ENCODE measurements around the gene NEK9.
A peak's percentile ranks its signal among the peaks of the same experiment; 100 is the strongest.

NEK9 gene

DNA sequence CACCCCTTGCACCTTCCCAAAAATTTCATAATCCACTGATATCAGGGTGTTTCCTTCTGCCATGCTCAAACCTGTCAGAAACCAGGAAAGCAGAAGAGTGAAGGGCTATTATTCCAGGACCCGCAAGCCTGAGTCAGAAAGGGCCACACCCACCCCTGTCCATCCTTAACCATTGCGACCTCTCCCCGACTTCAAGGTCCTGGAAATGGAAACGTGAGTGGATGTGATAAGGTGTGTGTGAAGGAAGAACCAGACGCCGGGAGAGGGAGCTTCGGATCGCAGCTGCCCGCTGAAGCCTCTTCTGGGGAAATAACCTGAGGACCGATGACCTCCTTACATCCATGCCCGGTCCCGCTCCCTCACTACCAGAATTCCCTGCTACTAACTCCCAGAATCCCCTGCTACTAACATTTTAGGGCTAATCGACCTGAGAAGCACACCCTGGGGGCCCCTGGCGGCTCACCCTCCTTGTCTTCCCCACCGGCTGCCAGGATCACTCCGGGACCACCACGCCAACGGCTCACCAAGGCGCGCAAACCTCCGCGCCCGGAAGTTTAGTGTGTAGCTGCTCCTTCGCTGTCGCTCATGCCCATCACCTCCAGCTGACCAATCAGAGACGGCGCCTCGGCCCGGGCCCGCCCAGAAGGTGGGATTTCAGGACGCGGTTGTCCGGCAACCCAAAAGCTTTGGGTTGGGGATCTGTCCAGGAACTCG, 63.2 kb downstream of the NEK9 start, which contains the start of gene ACYP1:
Gene ACYP1 (minus strand): TSS at position 534 of the 714 bp plus-strand sequence. CDS start 471 bp downstream, at position 63.
- peak; percentile 94 for DNase-seq

DNA sequence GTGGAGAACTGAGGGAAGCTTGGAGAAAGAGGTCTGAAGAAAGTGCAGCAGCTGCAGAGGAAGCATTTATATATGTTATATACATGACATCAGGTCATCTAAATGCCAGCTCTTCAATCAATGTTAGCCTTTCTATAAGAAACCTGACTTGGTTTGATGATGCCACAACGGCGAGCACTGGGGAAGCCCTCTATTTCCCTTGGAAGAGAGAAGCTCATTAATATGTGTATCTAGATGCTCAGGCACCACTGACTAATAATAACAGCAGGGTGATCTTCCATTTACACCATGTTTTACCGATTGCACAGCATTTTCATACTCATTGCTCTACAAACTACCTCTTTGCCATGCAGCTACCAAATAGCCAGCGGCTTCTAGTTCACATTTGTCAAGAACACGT, 63.8 kb downstream of the NEK9 start:
- DNase-seq = no peak

DNA sequence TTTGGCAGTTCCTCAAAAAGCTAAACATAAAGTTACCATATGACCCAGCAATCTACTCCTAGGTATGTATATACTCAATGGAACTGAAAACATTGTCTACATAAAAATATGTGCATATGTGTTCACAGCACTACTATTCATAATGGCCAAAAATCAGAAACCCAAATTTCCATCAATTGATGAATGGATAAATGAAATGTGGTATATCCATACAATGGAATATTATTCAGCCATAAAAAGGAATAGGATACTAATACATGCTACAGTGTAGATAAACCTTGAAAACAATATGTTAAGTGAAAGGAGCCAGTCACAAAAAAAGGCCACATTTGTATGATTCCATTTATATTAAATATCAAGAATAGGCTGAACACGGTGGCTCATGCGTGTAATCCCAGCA, 66.4 kb downstream of the NEK9 start:
- DNase-seq = no peak

DNA sequence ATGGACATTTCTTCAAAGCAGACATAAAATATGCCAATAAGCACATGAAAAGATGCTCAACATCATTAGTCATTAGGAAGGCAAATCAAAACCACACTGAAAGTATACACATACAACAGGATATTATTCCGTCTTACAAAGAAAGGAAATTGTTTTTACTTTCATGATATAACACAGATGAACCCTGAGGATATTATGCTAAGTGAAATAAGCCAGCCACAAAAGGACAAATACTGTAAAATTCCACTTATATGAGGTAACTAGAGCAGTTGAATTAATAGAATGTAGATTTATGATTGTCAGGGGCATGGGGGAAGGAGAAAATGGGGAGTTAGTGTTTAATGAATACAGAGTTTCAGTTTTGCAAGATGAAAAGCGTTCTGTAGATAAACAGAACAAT, 67.2 kb downstream of the NEK9 start:
- no peak for DNase-seq

DNA sequence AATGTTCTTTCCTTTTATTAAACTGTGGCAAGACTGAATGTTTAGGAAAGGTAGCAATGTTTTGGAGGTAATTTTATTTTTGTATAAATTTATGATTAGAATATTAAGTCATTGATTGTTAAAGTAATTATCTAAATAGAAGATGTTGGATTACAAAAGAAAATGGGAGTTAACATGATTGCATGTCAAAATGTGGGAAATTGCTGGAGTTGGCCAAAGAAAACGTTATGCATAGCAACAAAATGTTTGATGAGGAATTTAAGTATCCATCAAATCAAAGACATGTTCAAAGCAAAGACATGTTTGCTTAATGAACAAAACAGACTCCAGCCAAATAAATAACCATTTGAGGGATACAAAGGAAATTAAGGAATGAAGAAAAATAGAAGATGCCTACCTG, 72.4 kb downstream of the NEK9 start:
- DNase-seq = no peak

DNA sequence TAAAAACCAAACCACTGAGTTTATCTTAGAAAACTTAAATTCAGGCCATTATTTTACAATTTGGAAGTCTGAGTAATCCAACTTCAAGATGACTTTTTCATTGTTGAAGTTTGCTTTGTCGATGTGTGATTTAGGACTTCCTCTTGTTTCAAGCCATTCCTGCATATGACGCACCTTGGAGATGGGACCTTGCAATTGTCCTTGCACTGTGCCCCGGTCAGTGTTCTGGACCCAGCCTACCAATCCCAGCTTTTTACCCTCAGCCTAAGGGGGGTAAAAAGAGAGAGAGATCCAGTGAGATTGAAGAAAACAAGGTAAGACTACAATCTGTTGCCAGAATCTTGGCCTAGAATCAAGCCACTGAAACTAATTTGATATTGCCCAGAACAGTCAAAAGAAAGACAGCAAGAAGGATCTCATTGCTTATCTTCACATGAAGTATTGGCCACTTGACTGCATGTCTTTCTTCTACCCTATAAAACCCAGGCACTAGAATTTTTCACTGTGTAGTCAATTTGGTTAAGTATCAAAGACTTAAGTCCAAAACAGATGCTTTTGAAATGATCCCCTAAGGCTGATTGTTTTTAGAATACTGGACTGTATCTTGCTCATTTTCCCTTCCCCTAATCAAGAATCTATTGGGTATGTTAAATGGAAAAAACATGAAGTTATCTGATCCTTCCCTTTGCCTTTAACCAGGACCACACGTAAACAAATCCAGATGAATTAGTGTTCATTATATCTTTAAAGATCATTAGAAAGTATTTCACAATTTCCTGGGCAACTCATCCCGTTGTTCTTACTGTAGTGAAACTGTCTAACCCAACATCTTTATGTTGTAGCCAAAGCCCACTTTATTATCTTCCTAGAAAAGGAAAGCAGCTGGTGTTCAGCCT, 73.2 kb downstream of the NEK9 start:
- DNase-seq = no peak

DNA sequence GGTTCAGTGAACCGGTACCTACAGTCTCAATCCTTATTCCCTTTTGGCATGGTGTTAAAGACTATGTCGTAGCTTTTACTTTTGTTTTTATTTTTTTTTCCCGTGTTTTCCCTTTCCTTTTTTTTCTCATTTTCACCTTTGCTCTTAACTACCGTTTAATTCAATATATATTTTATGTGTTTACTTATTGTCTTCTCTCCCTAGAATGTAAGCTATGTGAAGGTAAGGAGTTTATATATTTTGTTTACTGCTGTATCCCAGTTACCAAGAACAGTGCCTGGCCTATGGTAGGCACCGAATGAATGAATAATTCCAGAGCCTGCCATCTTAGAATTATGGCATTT, 75.3 kb downstream of the NEK9 start:
- DNase-seq = no peak

DNA sequence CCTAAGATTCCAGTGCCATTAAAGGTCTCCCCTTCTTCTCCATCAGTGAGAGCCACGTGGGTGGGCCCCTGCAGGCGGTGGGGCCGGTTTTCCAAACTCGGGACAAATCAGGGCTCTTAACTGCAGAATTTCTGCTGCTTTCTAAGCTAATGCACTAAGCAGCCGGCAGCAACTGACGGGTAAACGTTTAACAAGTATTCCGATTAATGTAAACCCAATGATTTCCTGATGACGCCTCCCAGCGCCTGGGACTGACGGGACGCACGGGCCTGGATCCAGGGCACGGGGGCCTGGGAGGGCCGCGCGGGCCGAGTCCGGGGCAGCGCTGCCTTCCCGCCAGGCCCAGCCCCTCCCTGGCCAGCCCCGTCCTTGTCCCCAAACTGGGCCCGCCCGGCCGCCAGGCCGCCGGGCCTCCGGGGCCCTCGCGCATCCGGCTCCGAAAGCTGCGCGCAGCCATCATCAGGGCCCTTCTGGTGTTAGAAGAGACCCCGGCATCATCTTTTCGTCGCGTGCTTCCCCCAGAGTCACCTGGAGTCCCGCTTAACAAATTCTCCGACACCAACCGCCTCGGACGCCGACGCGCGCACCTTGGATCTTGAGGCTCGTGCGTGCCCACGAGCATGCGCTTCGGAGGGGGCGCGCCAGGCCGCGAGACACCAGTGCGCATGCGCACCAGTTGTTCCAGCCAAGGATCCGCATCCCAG, 75.8 kb downstream of the NEK9 start, which contains the start of gene MLH3:
Gene MLH3 (minus strand): TSS at position 616 of the 704 bp plus-strand sequence. CDS start 1,812 bp downstream, outside the sequence.
- peak; percentile 82 for DNase-seq

DNA sequence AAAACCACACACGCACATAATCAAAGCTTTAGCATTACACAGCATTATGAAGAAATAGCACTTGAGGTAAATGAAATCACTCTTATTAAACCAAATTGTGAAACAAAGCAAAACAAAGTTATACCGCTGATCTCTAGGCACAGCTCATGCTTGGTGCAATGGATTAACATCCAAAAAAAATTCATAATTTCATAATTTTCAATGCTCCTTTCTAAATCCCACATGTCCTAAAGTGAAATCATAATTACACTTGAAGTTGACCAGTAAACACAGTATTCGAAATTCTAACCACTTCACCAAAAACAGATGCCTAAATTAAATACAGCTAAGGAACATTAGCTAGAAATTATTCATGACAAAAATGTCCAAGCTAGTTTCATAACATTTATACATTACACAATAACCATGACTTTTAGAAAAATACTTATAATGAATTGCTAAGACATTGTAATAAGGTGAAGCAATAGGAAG, 77.1 kb downstream of the NEK9 start:
- DNase-seq = no peak

DNA sequence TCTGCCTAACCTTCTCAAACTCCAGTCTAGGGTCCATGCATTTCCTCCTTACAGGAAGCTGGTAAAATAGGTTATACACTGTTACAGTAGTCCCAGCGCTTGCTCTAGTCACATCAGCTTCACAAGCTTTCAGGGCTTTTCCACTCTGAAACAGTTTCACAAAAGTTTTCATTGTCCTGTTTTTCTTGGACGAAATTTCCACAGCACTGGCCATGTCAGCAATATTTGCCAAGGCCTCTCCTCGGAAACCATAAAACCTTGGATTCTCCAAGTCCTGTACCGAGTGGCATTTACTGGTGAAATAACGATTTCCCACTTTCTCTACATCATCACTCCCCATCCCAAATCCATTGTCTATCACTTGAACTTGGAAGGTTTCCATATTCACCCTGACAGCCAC, 77.7 kb downstream of the NEK9 start:
- DNase-seq = no peak

DNA sequence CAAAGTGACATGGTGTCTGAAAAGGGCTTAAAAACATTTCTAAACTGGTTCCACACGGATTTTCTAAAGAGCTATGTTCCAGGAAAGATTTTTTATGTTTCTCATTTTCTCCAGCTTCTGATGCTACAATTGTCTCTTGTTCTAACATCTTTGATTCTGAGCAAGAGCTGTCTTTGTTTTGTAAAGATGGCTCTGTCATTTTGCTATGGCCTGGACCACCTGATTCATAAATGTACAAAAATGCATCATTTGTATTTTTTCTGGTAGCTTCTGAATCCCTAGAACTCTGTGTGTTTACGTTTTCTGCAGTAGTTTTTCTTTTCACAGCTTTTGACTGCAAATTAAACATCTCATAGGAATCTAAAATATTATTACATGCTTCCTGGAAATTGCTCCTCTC, 78.7 kb downstream of the NEK9 start:
- DNase-seq = no peak

DNA sequence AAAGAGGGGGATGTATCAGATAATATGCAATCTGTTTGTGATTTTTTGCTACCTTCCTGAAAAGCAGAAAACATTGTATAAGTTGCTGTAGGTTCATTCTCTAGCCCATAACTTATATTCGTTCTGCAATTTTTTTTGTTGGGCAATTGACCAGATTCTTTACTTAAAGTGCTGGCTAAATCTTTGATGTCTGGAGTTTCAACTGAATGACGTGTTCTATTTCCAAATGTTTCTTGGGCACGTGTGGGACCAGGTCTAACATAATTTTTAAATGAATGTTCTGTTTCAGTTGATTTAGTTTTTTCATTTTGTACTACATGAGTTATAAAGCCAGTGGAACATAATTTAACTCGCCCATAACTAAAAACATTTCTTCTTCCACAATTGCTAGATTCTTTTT, 79.3 kb downstream of the NEK9 start:
- DNase-seq = no peak

DNA sequence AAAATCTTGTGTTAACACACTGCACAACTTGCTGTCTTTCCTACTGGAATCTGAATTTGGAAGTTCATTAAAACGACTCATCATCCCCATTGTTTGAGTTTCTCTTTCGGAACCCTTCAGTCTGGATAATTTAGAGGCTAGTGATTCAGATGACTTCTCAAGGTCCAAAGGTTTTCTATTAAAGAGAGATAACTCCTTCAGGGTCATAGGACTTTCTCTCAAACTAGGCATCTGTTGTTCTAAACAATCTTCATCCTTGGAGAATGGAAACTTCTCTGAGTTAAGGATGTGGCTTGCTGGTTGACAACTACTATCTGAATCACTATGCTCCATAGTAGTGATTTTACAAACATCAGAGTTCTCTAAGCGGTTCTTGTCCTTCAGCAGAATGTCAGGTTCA, 79.9 kb downstream of the NEK9 start:
- no peak for DNase-seq

DNA sequence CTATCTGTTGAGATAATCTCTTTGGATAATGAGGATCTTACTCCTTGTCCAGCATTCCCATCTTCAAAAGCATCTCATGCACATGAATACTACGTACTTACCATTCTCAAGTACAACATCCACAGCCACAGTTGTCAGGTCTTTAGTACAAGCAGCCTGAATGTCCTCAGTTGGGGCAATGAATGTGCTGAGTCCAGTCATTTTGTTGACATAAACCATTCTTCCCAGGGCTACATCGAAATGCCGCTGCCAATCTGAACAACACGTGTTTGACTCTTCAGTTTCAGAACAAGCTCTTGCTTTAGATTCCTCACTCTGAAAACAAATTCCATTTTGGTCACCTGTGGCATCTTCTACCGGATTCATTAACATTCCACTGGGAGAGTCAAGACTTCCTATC, 80.6 kb downstream of the NEK9 start:
- DNase-seq = no peak

DNA sequence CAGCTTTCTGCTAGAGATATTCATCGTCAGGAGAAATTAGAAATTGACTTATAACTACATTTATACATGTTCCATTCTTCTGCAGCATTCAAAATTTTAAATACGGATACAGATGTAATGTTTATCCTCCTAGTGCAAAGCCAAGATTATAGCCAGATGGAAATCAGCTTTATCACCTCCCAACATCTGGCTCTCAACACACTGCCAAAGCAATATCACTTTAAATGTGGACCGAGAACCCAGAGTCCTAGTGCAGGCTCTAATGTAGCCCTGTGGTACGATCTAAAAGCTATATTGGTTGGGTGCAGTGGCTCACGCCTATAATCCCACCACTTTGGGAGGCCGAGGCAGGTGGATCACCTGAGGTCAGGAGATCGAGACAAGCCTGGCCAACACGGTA, 82.1 kb downstream of the NEK9 start:
- DNase-seq = no peak

DNA sequence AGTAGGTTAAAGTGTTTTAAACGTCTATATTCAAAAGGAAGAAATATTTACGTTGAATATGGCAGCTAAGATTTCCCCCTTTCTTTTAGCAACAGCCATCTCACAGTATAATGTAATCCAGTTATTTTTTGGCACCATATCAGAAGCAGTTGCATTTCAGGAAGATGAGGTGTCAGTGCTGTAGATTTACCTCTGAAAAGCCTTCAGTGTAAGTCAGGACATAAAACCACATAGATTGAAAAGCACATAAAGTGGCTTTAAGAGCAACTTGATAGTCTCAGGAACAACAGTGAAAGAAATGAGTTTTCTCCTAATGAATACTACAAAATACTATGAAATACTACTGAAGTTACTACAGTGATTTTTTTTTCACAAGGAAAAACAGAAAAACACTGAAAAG, 82.5 kb downstream of the NEK9 start:
- DNase-seq = no peak

DNA sequence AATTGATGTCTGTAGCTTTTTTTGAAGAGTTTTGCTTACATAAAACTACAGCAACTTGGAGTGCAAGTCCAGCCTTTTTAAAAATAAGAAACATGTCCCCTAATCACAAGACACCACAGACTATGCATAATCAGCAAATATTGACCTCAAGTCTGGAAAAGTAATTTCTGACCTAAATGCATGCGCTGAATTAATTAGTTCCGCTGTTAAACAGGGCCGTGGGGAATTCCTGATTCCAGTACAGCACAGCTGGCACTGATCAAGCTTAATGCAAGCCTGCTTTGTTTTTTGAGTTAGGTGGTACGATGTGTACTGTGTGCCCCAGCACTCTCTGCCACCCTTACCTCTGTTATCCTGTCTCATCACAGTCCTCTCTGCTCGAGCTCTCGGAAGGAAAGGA, 84.8 kb downstream of the NEK9 start:
- no peak for DNase-seq

DNA sequence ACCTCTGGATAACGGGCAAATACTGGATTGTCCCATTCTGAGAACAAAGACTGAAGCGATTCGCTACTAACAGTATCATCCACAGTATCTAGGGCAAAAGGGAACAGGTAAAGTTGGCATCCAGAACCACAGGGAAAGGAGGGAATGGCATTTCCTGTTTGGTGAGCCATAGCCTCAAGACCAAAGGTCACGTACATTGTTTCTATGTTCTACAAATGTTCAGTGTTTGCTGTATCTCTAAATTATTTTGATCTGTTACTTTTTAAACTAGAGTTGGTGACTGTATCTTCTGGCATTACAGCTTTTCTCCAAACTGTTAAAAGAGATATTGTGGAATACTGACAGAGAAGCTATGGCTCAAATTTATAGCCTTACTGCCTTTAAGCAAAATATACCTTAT, 85.2 kb downstream of the NEK9 start:
- DNase-seq = no peak

DNA sequence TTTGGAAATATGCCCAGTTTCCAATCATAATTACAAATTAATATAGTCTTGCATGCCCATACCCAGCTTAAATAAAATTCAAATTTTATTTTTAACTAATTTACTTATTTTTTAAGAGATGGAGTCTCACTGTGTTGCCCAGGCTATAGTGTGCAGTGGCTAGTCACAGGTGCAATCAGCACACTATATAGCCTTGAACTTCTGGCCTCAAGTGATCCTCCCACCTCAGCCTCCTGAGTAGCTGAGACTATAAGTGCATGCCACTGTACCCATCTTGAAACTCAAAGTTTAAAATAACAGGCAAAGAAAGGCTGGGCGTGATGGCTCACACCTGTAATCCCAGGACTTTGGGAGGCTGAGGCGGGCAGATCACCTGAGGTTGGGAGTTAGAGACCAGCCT, 85.9 kb downstream of the NEK9 start:
- no peak for DNase-seq

DNA sequence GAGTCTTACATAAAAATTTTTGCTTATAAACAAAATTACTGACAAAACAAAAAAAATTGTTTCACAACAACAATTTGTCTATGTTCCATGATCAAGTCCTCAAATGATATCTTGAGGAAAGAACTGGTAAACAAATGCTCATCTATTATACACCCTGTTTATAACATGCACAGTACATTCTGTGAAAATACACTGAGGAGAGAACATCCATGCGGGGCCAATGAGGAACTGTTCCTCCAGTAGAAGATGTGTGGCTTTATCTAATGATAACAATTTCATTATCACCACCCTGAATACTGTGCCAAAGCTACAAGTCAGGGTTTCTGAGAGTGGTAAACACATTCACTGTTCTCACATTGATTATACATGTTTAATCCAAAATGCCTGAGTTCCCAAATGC, 86.3 kb downstream of the NEK9 start:
- DNase-seq = no peak

DNA sequence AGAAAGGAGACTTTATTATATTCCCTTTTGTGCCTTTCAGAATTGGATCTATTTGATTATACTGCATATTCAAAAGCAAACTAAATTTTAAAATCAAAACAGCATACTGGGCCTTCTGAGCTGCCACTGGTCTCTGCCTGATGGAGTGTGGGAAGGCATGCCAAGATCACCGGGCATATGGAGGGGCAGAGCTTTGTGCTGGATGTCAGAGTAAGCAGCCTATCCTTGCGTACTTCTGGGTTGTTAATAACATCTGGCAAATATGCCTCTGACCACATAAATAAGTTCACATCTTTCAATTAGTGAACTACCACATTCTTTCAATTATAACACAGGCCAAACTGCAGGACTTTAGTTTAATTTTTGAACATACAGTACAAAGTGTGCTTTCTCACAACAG, 93.9 kb downstream of the NEK9 start:
- DNase-seq = no peak

DNA sequence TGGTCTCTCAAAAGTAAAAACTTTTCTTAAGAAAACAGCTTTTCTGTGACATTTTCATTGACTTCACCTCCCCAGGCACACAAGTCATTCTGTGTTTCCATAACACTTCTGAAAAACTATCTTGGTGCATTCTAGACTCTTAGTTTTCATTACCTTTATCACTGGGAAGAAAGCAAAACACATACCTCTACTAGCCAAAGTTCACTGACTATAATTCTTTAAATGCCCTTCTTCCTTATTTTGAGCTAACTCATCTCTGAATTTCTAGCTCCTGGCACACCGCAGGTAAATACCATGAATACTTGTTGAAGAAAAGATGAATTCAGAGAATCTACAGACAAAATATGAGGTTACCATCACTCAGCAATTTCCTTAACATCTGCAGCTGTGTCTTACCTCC, 96.7 kb downstream of the NEK9 start:
- DNase-seq = no peak

Data from activated CD4-positive, CD25-positive, alpha-beta regulatory T cell treated with anti-CD3 and anti-CD28 coated beads, Interleukin-2, amount 50 U/mL, for 72 hours (primary cell).